HG03469 (cell line): ENCODE results near the gene CACNA1D.

Source experiments
- ATAC-seq: cut with Tn5 transposase; IDR thresholded peaks from one replicate; pipeline ENCODE4 v1.9.1; 2021; ENCODE audit warnings: mild to moderate bottlenecking, moderate library complexity, moderate number of reproducible peaks; ENCODE audit not compliant: unreplicated experiment

CACNA1D gene

DNA sequence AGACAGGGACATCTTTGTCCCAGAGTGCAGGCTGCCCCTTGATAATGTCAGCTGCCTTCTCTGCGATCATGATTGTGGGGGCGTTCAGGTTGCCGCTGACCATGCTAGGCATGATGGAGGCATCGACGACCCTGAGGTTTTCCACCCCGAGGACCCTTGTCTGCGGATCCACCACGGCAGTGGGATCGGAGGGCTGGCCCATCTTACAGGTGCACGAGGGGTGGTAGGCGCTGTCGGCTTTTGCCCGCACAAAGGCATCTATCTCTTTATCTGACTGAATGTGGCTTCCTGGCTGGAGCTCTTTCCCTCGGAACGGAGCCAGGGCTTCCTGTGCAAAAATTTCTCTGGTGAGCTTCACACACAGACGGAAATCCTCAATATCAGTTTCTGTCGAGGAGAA, 323.4 kb downstream of the CACNA1D start:
- no peak for ATAC-seq

DNA sequence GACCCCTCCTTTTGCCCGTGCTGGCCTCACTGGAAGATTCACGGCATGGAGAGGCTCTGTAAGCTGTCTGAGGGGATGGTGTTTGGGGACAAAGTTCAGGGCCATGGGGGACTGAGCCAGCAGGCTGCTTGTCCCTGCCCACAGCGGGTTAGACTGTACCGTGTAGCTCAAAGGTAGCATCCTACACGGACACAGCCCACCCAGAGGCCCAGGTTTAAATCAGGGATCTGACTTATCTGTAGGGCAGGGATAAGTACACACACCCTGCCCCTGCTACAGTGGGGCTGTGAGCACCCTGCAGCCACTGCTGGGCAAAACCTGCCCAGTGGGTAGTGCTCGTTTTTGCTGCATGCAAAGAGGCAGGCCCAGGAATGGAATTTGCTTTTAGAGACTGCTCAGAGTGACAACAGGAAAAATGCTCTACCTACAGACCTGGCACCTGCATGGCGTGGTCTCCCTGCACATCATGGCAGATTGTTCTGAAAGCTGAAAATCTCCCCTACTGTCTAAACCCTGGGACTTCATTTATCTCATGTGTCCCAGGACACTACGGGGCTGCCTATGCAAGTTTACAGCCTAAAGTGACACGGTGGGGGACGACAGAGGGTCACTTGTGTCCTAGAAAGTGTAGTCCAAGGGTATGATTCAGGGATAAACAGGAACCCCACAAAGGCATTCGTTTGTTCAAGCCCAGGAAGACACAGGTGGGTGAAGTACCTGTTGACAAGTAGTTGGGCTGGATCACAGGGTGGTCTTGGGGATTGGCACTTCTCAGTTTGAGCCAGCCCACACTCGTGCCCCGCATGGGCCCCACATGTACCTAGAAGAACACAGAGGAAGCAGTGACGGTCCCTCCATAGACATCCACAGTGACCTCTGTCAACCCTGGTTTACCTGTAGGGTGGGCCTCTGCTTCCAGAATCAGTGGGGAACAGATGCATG, 324.1 kb downstream of the CACNA1D start:
- ATAC-seq: no peak

DNA sequence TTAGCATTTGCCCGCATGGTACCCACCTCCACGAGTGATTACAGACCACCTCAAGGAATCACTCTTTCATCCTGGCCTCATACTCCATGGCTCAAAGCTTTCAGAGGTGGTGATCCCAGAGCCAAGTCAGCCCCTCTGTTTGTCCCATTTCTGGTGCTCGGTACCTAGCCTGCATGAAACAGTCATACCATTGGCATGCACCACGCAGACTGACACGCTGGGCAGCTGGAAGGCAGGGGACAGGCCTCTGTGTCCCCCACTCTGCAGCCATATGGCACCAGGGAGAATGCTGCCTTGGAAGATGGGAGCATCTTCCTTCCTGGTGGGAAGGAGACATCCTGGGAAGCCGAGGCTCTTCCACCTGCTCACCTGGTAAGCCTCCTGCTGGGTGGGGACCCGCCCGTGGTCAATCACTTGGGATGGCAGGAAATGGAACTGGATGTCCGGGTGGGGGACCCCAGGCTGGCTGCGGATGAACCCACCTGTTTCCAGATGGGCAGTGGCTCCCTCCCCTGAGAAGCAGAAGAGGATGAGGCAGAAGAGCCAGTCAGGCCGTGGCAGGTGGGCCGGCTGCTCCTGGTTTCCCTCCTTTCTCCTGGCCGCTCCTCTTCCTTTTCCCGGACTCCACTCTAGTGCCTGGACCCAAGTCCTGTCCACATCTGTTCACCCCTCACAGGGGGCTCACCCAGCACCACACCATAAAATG, 324.9 kb downstream of the CACNA1D start:
- no peak for ATAC-seq

DNA sequence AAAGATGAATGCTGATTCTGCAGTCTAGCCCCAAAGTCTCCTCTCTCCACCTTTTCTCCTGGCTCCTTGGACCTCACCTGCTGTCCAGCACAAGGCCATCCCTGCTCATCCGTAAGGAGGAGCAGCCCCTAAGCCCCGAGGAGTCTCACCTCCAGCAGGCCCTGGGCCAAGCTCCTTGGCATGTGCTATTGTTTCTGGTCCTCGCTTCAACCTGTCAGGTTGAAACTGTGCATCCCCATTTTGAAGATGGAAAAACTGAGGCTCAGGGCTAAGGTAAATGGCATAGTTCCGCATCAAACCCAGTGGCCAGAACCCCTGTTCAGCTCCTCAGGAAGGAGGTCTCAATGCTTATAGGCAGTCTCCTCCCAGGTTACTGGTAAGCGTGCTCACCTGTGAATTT, 325.7 kb downstream of the CACNA1D start:
- no peak for ATAC-seq

DNA sequence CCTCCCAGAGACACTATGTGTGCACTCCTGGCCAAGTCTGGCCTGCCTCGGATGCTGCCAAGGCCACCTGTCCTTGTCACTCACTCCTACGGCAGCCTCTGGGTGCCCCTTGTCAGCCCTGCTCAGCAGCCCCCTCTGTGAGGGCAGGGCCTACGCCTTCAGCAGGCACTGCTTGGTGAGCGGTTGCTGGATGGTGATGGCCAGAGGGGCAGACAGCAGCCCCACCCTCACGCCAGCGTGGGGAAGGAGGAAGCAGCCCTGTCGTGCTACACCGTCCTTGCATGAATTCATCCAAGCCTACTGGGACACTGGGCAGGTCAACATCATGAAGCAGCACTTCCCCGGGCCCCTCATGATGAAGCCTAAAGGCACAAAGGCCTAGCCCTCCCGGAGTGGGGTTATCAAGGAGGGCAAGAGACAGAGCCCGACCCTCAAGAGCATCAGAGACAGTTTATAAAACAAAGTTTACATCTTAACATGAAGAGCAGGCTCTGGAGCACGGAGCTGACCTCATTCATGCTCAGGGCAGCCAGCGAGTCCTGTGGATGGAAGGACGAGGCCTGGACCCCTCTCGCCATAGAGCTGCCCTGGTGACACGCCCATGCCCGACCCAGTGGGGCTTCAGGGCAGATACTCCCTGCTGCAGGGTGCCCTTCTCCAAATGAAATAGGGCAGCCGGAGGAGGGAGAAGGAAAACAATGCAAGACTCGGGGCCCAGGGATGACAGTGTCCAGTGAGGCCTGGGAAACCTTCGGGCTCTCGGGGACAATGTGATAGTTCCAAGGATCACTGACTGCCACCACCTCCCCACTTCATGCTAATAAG, 326.6 kb downstream of the CACNA1D start:
- ATAC-seq: no peak

DNA sequence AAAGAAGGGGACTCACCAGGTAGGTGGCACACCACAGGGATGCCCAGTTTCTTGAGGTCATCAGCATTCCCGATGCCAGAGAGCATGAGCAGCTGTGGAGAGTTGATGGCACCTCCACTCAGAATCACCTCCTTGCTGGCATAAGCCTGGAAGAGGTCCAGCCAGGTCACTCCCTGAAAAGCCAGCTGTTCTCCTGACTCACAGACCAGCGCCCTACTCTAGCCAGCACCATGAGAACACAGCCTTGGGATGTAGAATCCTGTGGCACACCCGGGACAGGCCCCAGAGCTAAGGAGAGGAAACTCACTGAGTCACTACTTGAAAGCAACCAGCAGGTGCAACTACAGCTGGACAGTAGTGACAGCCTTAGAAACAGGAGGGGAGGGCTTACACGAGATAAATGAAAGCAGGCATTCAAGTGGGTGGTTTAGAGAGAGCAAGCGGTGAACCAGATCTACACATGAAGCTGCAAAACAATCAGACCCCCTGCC, 327.3 kb downstream of the CACNA1D start:
- no peak for ATAC-seq

DNA sequence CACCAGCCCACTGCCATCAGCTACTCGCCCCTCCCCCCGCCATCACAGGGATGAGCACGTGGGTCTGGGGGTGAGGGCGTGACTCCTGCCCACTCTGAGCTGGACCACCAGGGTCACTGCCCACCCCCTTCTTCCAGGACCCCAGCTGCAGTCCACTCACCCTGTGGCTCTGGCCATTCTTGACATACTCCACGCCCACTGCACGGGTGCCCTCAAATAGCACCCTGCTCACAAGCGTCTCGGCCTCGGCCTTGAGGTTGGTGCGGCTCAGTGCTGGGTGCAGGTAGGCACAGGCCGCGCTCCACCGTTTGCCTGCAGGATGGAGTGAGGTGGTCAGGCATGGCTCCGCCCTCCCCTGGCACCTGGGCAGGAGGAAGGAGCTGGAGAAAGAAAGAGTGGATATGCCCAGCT, 327.9 kb downstream of the CACNA1D start:
- no peak for ATAC-seq

DNA sequence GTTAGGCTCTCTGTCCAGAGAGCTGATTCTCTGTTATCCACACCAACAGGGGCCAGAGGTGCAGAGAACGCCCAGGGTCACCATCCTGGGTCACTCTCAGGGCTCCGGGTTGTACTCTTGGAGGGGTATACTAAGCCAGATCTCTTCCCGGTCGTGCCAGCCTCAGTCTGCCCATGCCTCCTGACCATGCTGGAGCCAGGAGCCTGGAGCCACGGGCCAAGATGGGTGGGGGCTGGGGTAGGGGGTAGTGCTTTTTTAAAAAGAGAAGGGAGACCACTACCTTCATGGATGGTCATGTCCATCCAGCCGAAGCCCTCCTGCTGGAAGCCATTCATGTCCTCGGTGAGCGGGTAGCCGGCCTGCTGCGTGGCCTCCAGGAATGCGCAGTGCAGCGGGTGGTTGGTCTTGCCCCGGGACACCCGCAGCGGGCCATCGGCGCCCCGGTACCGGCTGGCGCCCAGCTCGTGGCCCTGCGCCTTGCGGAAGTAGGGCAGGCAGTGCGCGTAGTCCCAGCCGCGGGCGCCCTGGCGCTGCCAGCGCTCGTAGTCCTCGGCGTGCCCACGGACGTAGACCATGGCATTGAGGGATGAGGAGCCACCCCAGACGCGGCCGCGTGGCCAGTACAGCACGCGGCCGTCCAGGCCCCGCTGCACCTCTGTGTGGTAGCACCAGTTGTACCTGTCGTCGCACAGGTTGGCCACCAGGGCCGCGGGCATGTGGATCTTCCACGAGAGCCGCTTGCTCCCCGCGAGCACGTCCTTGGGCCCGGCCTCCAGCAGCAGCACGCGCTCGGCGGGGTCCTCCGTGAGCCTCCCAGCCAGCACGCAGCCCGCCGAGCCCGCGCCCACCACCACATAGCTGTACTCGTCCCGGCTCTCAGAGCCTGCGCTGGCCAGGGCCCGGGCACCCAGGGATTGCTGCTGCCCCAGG, 328.9 kb downstream of the CACNA1D start:
- no peak for ATAC-seq

DNA sequence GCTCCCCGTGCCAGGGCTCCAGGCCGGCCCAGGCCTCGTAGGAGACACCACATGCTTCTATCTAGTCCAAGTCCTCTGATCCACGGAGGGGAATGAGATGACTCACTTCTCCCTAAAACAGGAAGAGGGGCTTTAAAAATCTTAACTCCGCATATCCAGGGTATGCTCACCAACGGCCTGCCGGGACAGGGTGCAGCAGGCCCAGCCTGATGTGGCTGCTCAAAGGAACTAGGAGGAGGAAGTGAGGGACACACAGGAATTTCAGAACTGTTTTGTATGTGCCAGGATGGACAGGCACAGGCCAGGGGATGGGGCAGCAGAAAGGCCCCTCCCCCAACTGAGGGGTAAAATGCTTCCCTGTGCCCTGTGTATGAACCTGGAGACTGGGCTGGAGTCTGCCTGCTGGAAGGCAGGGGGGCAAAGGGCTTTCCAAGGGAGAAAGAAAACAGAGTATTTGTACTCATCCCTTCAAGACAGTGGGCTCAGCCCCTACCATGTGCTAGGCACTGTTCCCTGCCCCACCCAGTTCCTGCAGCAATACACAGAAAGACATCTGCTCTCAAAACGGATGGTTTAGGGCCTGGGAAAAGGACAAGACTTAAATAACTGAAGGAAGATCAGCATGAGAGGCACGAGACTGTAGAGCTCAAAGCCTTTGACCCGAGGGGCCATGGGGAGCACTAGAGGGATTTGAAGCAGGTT, 329.7 kb downstream of the CACNA1D start:
- no peak for ATAC-seq

DNA sequence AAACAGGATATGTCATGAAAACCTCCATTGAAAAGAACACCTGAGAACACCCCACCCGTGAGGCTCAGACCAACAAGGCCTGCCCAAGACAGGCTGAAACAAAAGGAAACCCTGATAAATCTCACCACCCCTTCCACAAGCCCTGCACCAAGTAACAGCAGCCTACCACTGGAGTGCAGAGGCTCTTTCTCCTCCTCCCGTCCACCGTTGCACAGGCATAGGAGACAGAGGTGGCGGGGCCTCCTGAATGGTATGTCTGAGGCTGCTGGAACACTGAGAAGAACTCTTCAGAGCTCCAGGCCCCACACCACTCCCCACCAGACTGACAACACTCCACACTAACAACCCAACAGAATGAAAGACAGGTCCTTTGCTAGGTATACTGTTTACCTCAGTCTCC, 330.4 kb downstream of the CACNA1D start:
- no peak for ATAC-seq

DNA sequence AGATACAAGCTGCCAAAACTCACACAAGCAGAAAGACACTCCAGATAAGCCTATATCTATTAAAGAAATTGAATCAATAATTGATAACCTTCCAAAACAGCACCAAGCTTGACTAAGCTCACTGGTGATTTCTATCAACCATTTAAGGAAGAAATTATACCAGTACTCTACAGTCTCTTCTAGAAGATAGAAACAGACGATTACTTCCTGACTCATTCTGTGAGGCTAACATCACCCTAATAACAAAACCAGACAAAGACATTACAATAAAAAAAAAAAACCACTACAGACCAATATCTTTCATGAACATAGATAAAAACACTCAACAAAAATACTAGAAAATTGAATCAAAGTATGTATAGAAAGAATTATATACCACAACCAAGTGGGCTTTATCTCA, 331.6 kb downstream of the CACNA1D start:
- no peak for ATAC-seq

DNA sequence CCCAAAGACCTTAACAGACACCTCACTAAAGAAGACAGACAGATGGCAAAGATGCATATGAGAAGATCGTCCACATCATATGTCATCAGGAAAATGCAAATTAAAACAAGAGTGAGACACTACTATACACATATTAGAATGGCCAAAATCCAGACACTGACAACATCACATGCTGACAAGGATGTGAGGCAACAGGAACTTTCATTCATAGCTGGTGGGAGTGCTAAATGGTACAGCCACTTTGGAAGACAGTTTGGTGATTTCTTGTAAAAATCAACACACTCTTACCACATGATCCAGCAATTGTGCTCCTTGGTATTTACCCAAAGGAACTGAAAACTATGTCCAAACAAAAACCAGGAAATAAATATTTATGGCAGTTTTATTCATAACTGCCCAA, 334.2 kb downstream of the CACNA1D start:
- no peak for ATAC-seq

DNA sequence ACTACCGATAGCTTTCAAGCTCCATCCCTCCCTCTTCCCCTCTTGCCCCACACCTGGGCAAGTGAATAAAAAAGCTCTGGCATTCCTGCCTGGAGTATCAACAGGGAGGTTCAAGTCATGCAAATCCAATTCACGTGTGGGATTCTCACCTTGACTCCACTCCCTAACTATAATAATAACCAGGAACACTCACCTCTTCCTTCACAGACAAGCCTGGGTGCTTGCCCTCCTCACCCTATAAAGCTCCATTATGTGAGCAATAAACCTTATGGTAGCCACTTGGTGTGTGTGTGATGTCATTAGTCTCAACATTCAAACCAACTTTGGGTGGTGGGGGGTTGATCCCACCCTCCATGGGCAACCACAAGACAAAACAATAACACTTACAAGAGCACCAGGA, 335.2 kb downstream of the CACNA1D start:
- no peak for ATAC-seq

DNA sequence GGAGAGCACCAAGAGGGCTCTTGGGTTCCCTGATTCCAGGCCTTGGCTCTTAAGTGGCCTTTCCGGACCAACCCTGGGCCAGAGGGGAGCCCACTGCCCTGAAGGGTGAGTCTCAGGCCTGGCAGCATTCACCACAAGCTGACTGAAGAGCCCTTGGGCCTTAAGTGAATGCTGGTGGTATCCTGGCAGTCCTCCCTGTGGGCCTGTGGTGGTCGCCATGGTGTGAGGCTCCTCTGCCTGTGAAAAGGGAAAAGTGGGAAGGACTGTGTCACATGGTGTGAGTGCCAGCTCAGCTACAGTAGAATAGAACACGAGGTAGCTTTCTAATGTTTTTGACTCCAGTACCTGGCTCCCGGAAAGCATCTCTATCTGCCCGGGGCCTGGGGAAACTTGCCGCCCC, 336.5 kb downstream of the CACNA1D start:
- ATAC-seq: no peak

DNA sequence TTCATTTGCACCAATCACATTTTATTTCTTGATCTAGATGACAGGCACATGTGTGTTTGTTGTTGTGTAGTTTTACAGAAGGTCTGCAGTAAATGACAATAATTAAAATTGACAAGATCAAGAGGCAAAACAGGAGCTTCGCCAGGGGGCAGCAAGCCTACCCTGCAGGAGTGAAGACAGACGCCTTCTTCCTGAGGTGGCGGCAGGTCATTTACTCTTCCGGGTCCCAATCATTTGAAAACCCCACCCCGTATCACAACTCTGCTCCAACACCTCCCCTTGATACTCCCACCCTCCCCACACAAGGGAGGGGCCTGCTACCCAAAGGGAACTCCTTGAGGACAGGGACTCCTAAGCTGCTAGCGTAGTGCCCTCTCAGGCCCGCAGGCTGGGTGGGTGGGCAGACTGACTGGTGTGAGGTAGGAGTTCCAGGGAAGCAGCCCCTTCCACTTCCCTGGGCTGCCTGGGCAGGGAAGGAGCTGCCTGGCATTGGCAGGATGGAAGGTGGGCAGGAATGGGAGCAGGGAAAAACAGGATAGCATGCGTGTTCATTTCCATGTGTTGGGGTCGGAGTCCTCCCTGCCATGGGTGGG, 338.7 kb downstream of the CACNA1D start:
- no peak for ATAC-seq

DNA sequence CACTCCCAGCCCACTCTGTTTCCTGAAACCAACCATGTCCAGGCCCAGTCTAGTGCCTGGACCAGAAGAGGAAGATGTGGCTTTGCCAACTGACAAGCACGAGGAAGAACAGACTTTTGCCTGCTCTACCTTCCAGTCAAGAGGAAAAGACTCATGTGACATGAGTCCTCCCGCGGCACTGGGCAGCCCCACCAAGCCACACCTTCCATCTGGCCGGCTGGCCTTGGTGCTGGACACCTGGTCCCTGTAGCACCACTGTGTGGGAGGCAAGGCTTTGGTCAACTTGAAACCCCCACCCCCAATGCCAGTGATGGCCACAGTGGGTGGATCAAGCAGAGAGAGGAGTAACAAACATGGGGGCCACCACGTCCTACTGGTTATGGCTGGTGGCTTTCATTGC, 339.3 kb downstream of the CACNA1D start:
- no peak for ATAC-seq

DNA sequence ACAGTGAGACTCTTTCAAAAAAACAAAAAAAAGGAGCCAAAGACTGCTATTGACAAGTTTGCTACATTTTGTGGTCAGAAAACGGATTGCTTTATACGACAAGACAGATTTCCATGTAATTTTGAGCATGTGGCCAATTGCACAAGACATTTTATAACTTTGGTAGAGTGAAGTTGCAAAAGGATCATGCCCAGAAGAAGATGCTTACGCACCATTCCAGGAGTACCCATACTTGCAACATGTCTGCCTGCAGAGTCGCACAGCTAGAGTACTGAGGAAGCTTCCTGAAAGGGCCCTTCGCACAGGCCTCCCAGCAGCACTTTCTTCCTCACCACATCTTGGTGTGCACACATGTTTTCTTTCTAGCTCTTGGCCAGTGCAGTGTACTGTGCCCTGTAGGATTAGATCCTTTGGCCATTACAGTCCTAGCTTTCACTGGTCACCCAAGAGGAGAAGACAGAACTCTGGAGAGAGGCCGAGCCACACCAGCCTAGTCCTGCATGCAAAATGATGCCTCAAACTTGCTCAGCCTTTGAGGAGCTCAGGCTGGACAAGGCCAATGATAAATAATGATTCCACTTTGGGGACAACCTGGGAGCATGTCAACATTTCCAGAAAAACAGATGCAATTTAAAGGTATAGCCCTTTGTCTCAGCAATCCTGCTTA, 340.2 kb downstream of the CACNA1D start:
- ATAC-seq: no peak

DNA sequence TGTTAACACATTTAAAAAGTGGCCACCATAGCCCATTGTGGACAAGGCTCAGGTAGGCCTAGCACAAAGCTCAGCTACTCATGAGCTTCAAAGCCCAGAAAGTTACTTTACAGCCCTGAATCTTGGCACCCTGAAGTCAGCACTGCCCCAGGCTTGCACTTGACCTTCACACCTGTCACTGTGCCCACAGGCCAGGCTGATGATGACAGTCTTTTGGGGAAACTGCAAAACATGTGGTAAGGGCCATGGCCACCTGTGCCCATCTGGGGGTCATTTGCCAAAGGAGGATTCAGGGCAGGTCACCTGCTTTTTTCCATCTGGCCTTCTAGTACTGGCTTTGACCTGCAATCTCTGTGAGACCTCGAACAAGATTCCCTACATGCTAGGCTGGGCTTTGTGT, 340.8 kb downstream of the CACNA1D start:
- no peak for ATAC-seq
